Ascending aorta (tissue), 2 donors: ENCODE measurements around the gene HNRNPUL2. TPM values are rescaled to one million over a fixed set of nuclear protein-coding genes. Genes with fewer than 3 reads are reported as not detected.

Experiments
- DNase-seq, 2 donors: peaks; one replicate each; pipeline ENCODE4 v3.0.0-alpha.2; 2019; ENCODE audit warnings: low spot score in 2 of 2
- H3K27ac ChIP-seq, 2 donors: fragments of 200-600 bp; sonication (generic); one replicate each; pipeline ENCODE4 v1.5.1; 2016 to 2017; ENCODE audit warnings: mild to moderate bottlenecking in 1 of 2
- H3K27me3 ChIP-seq: fragments of 200-600 bp; sonication (generic); one replicate; pipeline ENCODE4 v1.5.1; 2017
- H3K36me3 ChIP-seq, 2 donors: fragments of 200-600 bp; sonication (generic); one replicate each; pipeline ENCODE4 v1.5.1; 2016
- H3K4me1 ChIP-seq, 2 donors: fragments of 200-600 bp; sonication (generic); one replicate each; pipeline ENCODE4 v1.5.1; 2016 to 2017; ENCODE audit warnings: mild to moderate bottlenecking in 1 of 2
- H3K4me3 ChIP-seq, 2 donors: fragments of 200-600 bp; sonication (generic); one replicate each; pipeline ENCODE4 v1.5.1; 2016 to 2017; ENCODE audit warnings: mild to moderate bottlenecking in 1 of 2
- H3K9me3 ChIP-seq, 2 donors: fragments of 200-600 bp; sonication (generic); one replicate each; pipeline ENCODE4 v1.5.1; 2016
- CTCF ChIP-seq, 3 experiments: fragments of 200-600 bp in 2 of 3; fragments of 450-650 bp in 1 of 3; sonication (generic) in 2 of 3; IDR thresholded peaks; one replicate each; pipeline ENCODE4 v1.5.1; 2016 to 2019; ENCODE audit warnings: antibody characterized with exemption in 3 of 3, mild to moderate bottlenecking in 1 of 3, moderate library complexity in 1 of 3
- intact Hi-C: fragments of 100-400 bp; cut with DNase I; formaldehyde crosslinking; loops from one replicate; pipeline ENCODE4 v1.15.1; 2023
- total RNA-seq: library from RNA; depleted of rRNA; stranded (reverse); fragments of >200 nt; gene quantifications from one replicate; pipeline ENCODE4 v1.1.0, GENCODE V29; 2016

Gene HNRNPUL2
- total RNA-seq, 1 donor from 2014 or later: 14.6 TPM

DNA sequence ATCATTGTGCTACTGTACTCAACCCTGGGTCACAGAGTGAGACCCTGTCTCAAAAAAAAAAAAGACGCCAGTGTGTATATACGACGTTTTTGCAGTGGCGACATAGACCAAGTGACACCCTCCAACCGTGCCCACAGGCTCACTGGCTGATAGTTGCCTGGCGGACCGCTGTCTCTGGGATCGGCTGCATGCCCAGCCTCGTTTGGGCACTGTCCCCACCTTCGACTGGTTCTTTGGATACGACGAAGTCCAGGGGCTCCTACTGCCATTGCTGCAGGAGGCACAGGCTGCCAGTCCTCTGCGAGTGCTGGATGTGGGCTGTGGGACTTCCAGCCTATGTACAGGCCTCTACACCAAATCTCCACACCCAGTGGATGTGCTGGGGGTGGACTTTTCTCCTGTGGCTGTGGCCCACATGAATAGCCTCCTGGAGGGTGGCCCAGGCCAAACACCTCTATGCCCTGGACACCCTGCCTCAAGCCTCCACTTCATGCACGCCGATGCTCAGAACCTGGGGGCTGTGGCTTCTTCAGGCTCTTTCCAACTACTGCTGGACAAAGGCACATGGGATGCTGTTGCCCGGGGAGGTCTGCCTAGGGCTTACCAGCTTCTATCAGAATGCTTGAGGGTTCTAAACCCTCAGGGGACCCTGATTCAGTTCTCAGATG lies 60.9 kb downstream of the HNRNPUL2 start:
- peaks cover 15 to 23% of the 10 kb centered on the region in 2 donors for H3K4me1 ChIP-seq
- intact Hi-C loops: no loop called here
- H3K4me3 ChIP-seq: peak overlapping the region; percentile 71 to 93
- H3K27ac ChIP-seq: peak overlapping the region; percentile 80 to 89
- DNase-seq: no peak
- H3K9me3 ChIP-seq: no peaks in the 10 kb centered on the region
- no peaks in the 10 kb centered on the region for H3K27me3 ChIP-seq
- H3K36me3 ChIP-seq: peaks cover 3 to 11% of the 10 kb centered on the region in 2 donors
- TF ChIP-seq CTCF (IDR thresholded peaks at IDR 0.05): no peak

DNA sequence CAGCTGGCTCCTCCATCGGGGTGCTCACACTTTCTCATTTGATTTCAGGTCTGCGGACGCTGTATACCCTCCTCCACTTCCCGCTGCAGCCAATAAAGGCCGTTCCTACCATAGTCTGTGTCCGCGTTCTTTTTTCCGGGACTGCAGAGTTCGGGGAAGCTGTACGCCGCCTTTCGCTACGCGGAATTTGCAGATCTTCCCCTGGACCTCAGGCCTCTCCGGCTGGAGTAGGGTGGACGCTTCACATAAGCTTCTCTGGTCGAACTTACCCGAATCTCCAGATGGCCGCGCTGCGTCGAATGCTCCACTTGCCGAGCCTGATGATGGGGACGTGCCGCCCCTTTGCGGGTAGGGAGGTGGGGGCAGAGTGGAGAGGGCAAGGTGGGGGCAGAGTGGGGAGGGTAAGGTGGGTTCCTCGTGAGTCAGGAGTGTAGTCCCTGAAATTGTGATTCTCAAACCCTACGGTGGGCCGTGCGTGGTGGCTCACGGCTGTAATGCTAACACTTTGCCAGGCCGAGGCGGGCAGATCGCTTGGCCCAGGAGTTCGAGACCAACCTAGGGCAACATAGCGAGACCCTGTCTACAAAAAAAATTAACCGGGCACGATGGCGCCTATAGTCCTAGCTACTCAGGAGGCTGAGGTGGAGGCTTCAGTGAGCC lies 61.5 kb downstream of the HNRNPUL2 start:
- H3K27me3 ChIP-seq: no peaks in the 10 kb centered on the region
- DNase-seq: peak in 1 of 2 donors; percentile 79
- H3K36me3 ChIP-seq: peaks cover 3 to 11% of the 10 kb centered on the region in 2 donors
- intact Hi-C loops: loop anchor here (1.0 to 2.0 kb wide), 5 partner anchors 12 to 63 kb away; partner anchors contain the start of genes EML3, INTS5, ROM1 and TTC9C
- H3K27ac ChIP-seq: peak overlapping the region; percentile 80 to 89
- peak overlapping the region; percentile 71 to 93 for H3K4me3 ChIP-seq
- no peaks in the 10 kb centered on the region for H3K9me3 ChIP-seq
- TF ChIP-seq CTCF (IDR thresholded peaks at IDR 0.05): peak in 1 of 3 experiments; percentile 1
- H3K4me1 ChIP-seq: peaks cover 13 to 21% of the 10 kb centered on the region in 2 donors

DNA sequence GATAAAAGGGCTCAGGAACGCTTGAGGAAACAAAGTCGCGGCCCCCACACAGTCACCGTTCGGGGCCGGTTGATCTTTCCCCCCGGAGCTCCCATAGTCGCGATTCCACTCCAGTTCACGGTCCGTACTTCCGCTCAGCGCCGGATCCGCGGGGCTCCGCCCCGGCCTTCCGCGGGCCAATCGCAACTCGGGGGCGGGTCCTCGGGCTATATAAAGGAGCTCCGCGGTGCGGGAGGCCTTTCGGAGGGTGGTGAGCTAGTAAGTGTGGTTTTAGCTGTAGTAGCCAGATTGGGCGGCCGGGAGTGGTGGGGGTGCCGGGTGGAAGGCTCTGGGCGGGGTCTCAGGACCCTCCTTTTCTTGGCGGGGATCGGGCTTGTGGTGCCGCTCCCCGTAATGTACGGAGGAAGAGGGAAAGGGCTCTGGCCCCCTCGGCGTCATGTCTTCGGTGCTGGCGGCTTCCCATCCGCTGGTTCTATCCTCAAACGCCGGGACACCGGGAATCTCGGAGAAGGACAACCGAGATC lies 62.1 kb downstream of the HNRNPUL2 start, which contains the start of the genes C11orf98 and CSKMT:
C11orf98 (minus strand) TSS at position 136 of the 524 bp plus-strand sequence; CDS start at position 95, 41 bp downstream.
CSKMT (plus strand) TSS at position 238 of the 524 bp plus-strand sequence. CDS start 568 bp downstream, outside the sequence.
- Histone ChIP-seq H3K27me3 (no peaks in the 10 kb centered on the region), H3K4me1 (peaks cover 10 to 20% of the 10 kb centered on the region in 2 donors), H3K36me3 (peaks cover 3 to 11% of the 10 kb centered on the region in 2 donors), H3K9me3 (no peaks in the 10 kb centered on the region), H3K4me3 (peak within 1 kb of the TSS; percentile 71 to 93), H3K27ac (peak within 1 kb of the TSS; percentile 80 to 89)
- intact Hi-C loops: loop anchor here (1.0 to 2.0 kb wide), 5 partner anchors 12 to 64 kb away; partner anchors contain the start of genes EML3, INTS5, ROM1 and TTC9C
- TF ChIP-seq CTCF (IDR thresholded peaks at IDR 0.05): peak in 1 of 3 experiments; percentile 4
- DNase-seq: peak; percentile 82 to 96

- H3K4me3 ChIP-seq: peak overlapping the region; percentile 71 to 93
- TF ChIP-seq CTCF (IDR thresholded peaks at IDR 0.05): no peak
- no peaks in the 10 kb centered on the region for H3K9me3 ChIP-seq
- H3K4me1 ChIP-seq: peaks cover 10 to 20% of the 10 kb centered on the region in 2 donors
- peak overlapping the region; percentile 80 to 89 for H3K27ac ChIP-seq
- no peaks in the 10 kb centered on the region for H3K27me3 ChIP-seq
- peaks cover 3 to 11% of the 10 kb centered on the region in 2 donors for H3K36me3 ChIP-seq
- intact Hi-C loops: loop anchor here (1.0 to 2.0 kb wide), 5 partner anchors 11 to 64 kb away; partner anchors contain the start of genes EML3, INTS5, ROM1 and TTC9C
- DNase-seq: no peak
These were observed 62.7 kb downstream of the HNRNPUL2 start for GRCh38 chr11:62664405-62665074.

Other genes with a start within 250 kb of the HNRNPUL2 start
- gene AHNAK, start 180.7 kb downstream of the HNRNPUL2 start, total RNA-seq: 718 TPM
- gene EEF1G, start 153.6 kb downstream of the HNRNPUL2 start, total RNA-seq: 1,083 TPM
- gene TUT1, start 135.9 kb downstream of the HNRNPUL2 start, total RNA-seq: 18.4 TPM
- gene MTA2, start 125.6 kb downstream of the HNRNPUL2 start, total RNA-seq: 79.2 TPM
- 207 TPM for gene EML3, start 114.7 kb downstream of the HNRNPUL2 start, total RNA-seq
- not detected for gene ROM1, start 114.2 kb downstream of the HNRNPUL2 start, total RNA-seq
- 61.3 TPM for gene B3GAT3, start 105.5 kb downstream of the HNRNPUL2 start, total RNA-seq
- gene GANAB, start 80.8 kb downstream of the HNRNPUL2 start, total RNA-seq: 326 TPM
- 8.1 TPM for gene INTS5, start 74.2 kb downstream of the HNRNPUL2 start, total RNA-seq
- gene C11orf98, start 62.2 kb downstream of the HNRNPUL2 start, total RNA-seq: 49.8 TPM
- not detected for gene CSKMT, start 62.1 kb downstream of the HNRNPUL2 start, total RNA-seq
- 3.9 TPM for gene UQCC3, start 55.8 kb downstream of the HNRNPUL2 start, total RNA-seq
- gene LBHD1, start 55.2 kb downstream of the HNRNPUL2 start, total RNA-seq: not detected
- gene UBXN1, start 48.4 kb downstream of the HNRNPUL2 start, total RNA-seq: 60.2 TPM
- gene LRRN4CL, start 37.9 kb downstream of the HNRNPUL2 start, total RNA-seq: 12.1 TPM
- gene BSCL2, start 20.0 kb downstream of the HNRNPUL2 start, total RNA-seq: 55.9 TPM
- not detected for gene GNG3, start 19.8 kb downstream of the HNRNPUL2 start, total RNA-seq
- 1.4 TPM for gene TTC9C, start 1.0 kb upstream of the HNRNPUL2 start, total RNA-seq
- 2.9 TPM for gene ZBTB3, start 26.7 kb upstream of the HNRNPUL2 start, total RNA-seq
- gene POLR2G, start 34.1 kb upstream of the HNRNPUL2 start, total RNA-seq: 110 TPM
- 51.7 TPM for gene TAF6L, start 43.9 kb upstream of the HNRNPUL2 start, total RNA-seq
- gene TMEM179B, start 59.9 kb upstream of the HNRNPUL2 start, total RNA-seq: 102 TPM
- 92.5 TPM for gene TMEM223, start 64.5 kb upstream of the HNRNPUL2 start, total RNA-seq
- 41.8 TPM for gene NXF1, start 78.0 kb upstream of the HNRNPUL2 start, total RNA-seq
- 40.3 TPM for gene STX5, start 104.6 kb upstream of the HNRNPUL2 start, total RNA-seq
- gene TEX54, start 105.4 kb upstream of the HNRNPUL2 start, total RNA-seq: not detected
- gene WDR74, start 112.1 kb upstream of the HNRNPUL2 start, total RNA-seq: 28.7 TPM
- 143 TPM for gene SLC3A2, start 153.4 kb upstream of the HNRNPUL2 start, total RNA-seq
- not detected for gene CHRM1, start 193.9 kb upstream of the HNRNPUL2 start, total RNA-seq